Upper lobe of left lung (tissue), 6 donors: ENCODE measurements around the gene IL16. TPM values are rescaled to one million over a fixed set of nuclear protein-coding genes. Genes with fewer than 3 reads are reported as not detected.

Source experiments
- ATAC-seq, 2 donors: fragments of 200-7000 bp; cut with Tn5 transposase; one replicate each; pipeline ENCODE4 v1.9.1; 2022; ENCODE audit warnings: mild to moderate bottlenecking in 2 of 2, moderate library complexity in 2 of 2; ENCODE audit not compliant: low FRiP score in 2 of 2
- DNase-seq, 2 donors: peaks; one replicate each; pipeline ENCODE4 v3.0.0-alpha.2; 2019 to 2020
- H3K27ac ChIP-seq, 4 donors: fragments of 200-600 bp; sonication (generic); one replicate each; pipeline ENCODE4 v1.5.1; 2016 to 2019
- H3K27me3 ChIP-seq, 4 donors: fragments of 200-600 bp; sonication (generic); one replicate each; pipeline ENCODE4 v1.5.1; 2017 to 2019
- H3K36me3 ChIP-seq, 4 donors: fragments of 200-600 bp; sonication (generic); one replicate each; pipeline ENCODE4 v1.5.1; 2016 to 2019
- H3K4me1 ChIP-seq, 4 donors: fragments of 200-600 bp; sonication (generic); one replicate each; pipeline ENCODE4 v1.5.1; 2018 to 2019
- H3K4me3 ChIP-seq, 4 donors: fragments of 200-600 bp; sonication (generic); one replicate each; pipeline ENCODE4 v1.5.1; 2017 to 2019; ENCODE audit warnings: mild to moderate bottlenecking in 2 of 4, moderate library complexity in 1 of 4
- H3K9me3 ChIP-seq, 4 donors: fragments of 200-600 bp; sonication (generic); one replicate each; pipeline ENCODE4 v1.5.1; 2018 to 2019
- EP300 ChIP-seq, 4 donors: sonication (generic); formaldehyde crosslinking; IDR thresholded peaks; one replicate each; pipeline ENCODE4 v1.5.1; 2017; ENCODE audit warnings: antibody characterized with exemption in 4 of 4, control low read depth in 2 of 4
- POLR2A ChIP-seq, 4 donors: fragments of 450-650 bp; IDR thresholded peaks; one replicate each; pipeline ENCODE4 v1.5.1; 2016 to 2017; ENCODE audit warnings: antibody characterized with exemption in 4 of 4, mild to moderate bottlenecking in 2 of 4
- POLR2AphosphoS5 ChIP-seq, 2 donors: sonication (generic); formaldehyde crosslinking; IDR thresholded peaks; one replicate each; pipeline ENCODE4 v1.5.1; 2017; ENCODE audit warnings: antibody characterized with exemption in 2 of 2
- WGBS, 2 donors: methylation state at CpG; one replicate each; pipeline ENCODE4 v1.1.5; 2017 to 2018; 5-methylcytosine and 5-hydroxymethylcytosine counted together
- total RNA-seq, 6 donors: library from RNA; depleted of rRNA in 4 of 6; stranded (reverse); fragments of >200 nt in 4 of 6; gene quantifications; one replicate each; pipeline versions ENCODE4 v1.1.0 to v1.2.1, GENCODE V29; 2016 to 2021
- TF ChIP-seq, protein P1 (sequence below), 6 experiments: fragments of 450-650 bp in 4 of 6; fragments of 200-600 bp in 2 of 6; sonication (generic) in 2 of 6; IDR thresholded peaks; one replicate each; pipeline ENCODE4 v1.5.1; 2016 to 2019; ENCODE audit warnings: antibody characterized with exemption in 6 of 6
- donor health status: DM: no; HTN: no; CAD: no; lungs with moderate emphysema.
- donor health status: DM: no; HTN: yes; CAD: no; lungs with severe emphysema.

IL16 gene
- total RNA-seq, 6 donors from 2014 or later = 18.9 to 102 (median 31.8) TPM

DNA sequence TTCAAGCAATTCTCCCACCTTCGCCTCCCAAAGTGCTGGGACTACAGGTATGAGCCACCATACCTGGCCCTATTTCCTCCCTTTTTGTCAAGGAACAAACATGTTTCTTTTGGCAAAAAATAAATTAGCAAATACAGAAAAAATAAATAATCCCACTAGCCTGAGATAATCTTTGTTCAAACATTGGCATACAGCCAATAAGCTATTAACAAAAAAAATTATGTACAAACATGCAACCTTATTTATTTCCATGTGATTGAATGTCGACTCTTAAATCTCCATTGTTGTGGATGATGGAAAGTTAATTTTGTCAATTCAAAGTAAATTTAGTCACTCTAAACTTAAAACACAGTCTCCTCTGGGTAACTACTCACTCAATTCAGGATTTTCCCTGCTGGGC, 18.3 kb upstream of the IL16 start:
- 64 to 76% methylated on average over 2 of the region's 2 CpGs for WGBS, 2 donors
- ATAC-seq (no peak), DNase-seq (no peak)
- no peaks in the 10 kb centered on the region for H3K36me3 ChIP-seq
- H3K4me3 ChIP-seq = no peak overlapping the region
- H3K27ac ChIP-seq = no peak overlapping the region
- TF ChIP-seq POLR2AphosphoS5 (IDR thresholded peaks at IDR 0.05) (no peak), EP300 (IDR thresholded peaks at IDR 0.05) (no peak), POLR2A (IDR thresholded peaks at IDR 0.05) (no peak)
- TF ChIP-seq, protein P1, sequence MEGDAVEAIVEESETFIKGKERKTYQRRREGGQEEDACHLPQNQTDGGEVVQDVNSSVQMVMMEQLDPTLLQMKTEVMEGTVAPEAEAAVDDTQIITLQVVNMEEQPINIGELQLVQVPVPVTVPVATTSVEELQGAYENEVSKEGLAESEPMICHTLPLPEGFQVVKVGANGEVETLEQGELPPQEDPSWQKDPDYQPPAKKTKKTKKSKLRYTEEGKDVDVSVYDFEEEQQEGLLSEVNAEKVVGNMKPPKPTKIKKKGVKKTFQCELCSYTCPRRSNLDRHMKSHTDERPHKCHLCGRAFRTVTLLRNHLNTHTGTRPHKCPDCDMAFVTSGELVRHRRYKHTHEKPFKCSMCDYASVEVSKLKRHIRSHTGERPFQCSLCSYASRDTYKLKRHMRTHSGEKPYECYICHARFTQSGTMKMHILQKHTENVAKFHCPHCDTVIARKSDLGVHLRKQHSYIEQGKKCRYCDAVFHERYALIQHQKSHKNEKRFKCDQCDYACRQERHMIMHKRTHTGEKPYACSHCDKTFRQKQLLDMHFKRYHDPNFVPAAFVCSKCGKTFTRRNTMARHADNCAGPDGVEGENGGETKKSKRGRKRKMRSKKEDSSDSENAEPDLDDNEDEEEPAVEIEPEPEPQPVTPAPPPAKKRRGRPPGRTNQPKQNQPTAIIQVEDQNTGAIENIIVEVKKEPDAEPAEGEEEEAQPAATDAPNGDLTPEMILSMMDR (IDR thresholded peaks at IDR 0.05) = no peak
- no peaks in the 10 kb centered on the region for H3K27me3 ChIP-seq
- H3K4me1 ChIP-seq = peaks cover 0 to 4% (median 1%) of the 10 kb centered on the region in 4 donors
- H3K9me3 ChIP-seq = no peaks in the 10 kb centered on the region

DNA sequence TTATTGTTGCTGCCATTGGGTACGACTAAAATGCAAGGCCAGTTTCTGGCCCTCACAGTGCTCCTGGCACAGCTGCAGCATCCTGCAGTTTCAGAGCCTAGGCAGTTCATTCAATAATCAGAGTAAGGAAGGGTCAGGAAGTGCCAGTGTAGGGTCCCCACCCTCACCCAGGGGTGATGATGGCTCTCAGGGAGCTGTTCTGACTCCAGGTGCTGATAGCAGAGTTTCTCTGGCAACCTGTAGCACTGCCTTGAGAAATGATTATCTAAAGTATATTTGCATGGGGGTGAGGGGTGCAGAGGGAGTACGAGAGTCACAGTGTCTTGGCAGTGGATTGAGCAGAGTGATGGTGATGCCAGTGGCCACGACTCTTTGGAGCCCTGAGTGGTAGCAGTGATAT, 15.5 kb upstream of the IL16 start:
- peak overlapping the region; percentile 9 to 69 (median 51) for H3K27ac ChIP-seq
- TF ChIP-seq POLR2A (IDR thresholded peaks at IDR 0.05) (no peak), EP300 (IDR thresholded peaks at IDR 0.05) (no peak), POLR2AphosphoS5 (IDR thresholded peaks at IDR 0.05) (no peak)
- TF ChIP-seq, protein P1 (IDR thresholded peaks at IDR 0.05) = no peak
- H3K36me3 ChIP-seq = no peaks in the 10 kb centered on the region
- no peak overlapping the region for H3K4me3 ChIP-seq
- DNase-seq = no peak
- H3K4me1 ChIP-seq = peaks cover 0 to 4% (median 1%) of the 10 kb centered on the region in 4 donors
- H3K27me3 ChIP-seq = no peaks in the 10 kb centered on the region
- no peak for ATAC-seq
- 65 to 71% methylated on average over 3 of the region's 3 CpGs for WGBS, 2 donors
- no peaks in the 10 kb centered on the region for H3K9me3 ChIP-seq

DNA sequence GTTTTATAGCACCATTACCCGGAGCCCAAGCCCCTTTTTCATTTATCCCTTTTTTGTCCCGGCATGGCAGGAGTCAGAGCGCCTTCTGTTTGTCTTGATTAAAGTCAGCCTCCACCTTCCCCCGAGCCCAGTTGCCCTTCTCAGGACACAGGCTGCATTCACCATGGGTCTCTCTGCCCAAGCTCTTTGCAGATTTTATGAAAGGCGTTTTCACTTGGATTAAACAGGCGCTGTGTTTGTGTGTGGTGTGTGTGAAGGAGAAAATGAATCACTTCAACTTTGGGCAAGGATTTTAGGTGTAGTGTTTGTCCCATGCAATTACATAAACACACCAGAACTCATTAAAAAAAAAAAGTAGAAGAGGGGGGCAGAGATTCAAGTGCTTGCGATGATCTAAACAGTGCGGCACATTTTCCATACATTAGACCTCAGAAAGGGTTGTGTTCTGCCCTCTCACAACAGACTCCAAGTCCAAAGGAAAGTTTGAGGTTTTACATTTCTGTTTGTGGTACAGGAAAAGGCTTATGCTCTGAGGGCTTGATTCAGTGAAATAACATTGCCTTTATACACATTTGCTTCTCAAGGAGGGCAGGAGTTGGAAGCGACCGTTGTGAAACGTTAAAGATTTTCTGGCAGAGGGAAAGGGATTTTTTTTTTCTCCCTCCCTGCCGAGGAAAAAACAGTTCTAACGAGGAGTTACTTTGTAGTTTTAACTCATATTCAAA, 14.5 kb upstream of the IL16 start:
- peak overlapping the region in 3 of 4 donors; percentile 25 to 41 (median 32) for H3K4me3 ChIP-seq
- ATAC-seq (peak in 1 of 2 donors; percentile 14), DNase-seq (no peak)
- no peak for TF ChIP-seq EP300 (IDR thresholded peaks at IDR 0.05)
- TF ChIP-seq POLR2AphosphoS5 (IDR thresholded peaks at IDR 0.05) = no peak
- TF ChIP-seq, protein P1 (IDR thresholded peaks at IDR 0.05) = no peak
- TF ChIP-seq POLR2A (IDR thresholded peaks at IDR 0.05) = no peak
- WGBS, 2 donors = 42 to 54% methylated on average over 13 of the region's 13 CpGs
- H3K27me3 ChIP-seq = no peaks in the 10 kb centered on the region
- H3K9me3 ChIP-seq = no peaks in the 10 kb centered on the region
- H3K27ac ChIP-seq = peak overlapping the region; percentile 24 to 70 (median 56)
- H3K36me3 ChIP-seq = no peaks in the 10 kb centered on the region
- H3K4me1 ChIP-seq = peaks cover 0 to 4% (median 0%) of the 10 kb centered on the region in 4 donors

DNA sequence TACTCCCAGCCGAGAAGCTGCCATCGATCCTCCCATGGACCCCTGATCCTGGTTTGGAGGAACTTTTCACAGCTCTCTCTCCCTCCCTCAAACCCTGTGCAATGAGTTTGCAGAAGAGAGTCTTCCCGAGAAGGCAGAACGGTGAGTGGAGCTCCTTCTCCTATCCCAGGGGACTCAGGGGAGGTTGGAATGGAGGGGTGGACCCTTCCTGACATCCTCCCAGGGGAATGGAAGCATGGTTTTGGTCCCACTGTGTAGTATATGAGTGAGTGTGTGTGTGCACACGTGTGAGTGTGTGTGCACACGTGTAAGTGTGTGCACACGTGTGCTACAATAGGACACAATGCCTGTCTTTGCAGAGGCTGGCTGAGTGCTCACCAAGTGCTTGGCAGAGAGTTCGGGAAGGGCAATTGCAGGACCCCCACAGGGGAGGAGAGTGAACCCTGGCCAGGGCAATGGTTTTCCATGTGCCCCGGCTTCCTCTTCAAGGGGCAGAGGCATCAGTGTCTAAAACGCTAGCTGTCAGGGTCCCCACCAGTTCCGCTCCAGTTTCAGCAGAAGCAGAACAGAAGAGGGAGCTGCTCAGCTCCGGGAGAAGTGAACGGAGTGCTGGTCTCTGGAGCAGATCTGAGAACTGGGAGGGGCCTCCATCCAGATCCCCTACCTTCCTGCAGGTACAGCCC, 13.8 kb upstream of the IL16 start:
- peak overlapping the region; percentile 24 to 70 (median 56) for H3K27ac ChIP-seq
- TF ChIP-seq POLR2A (IDR thresholded peaks at IDR 0.05) = no peak
- peaks cover 0 to 4% (median 0%) of the 10 kb centered on the region in 4 donors for H3K4me1 ChIP-seq
- H3K36me3 ChIP-seq = no peaks in the 10 kb centered on the region
- no peaks in the 10 kb centered on the region for H3K27me3 ChIP-seq
- DNase-seq (peak in 1 of 2 donors; percentile 24), ATAC-seq (peak; percentile 47 to 69)
- WGBS, 2 donors = 34 to 39% methylated on average over 11 to 13 of the region's 13 CpGs
- peak overlapping the region in 3 of 4 donors; percentile 25 to 41 (median 32) for H3K4me3 ChIP-seq
- H3K9me3 ChIP-seq = no peaks in the 10 kb centered on the region

DNA sequence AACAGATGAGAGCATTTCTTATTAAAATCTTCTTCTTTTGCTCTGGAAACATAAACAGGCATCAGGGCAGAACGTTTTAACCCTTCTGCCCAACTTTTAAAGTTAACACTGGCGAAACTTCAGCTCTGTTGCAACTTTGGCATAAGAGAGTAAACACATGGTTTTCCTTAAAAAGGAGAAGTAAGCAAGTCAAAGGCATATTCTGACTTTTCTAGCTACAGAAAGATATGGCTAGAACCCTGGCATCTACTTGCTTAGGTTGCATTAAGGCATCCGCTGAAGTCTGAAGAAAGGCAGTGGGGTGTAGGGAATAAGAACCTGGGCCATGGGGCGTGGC, 13.3 kb upstream of the IL16 start:
- ATAC-seq (peak in 1 of 2 donors; percentile 28), DNase-seq (no peak)
- H3K36me3 ChIP-seq = no peaks in the 10 kb centered on the region
- 60 to 67% methylated on average over 4 of the region's 4 CpGs for WGBS, 2 donors
- TF ChIP-seq EP300 (IDR thresholded peaks at IDR 0.05) = no peak
- no peak for TF ChIP-seq POLR2AphosphoS5 (IDR thresholded peaks at IDR 0.05)
- TF ChIP-seq, protein P1 (IDR thresholded peaks at IDR 0.05) = no peak
- TF ChIP-seq POLR2A (IDR thresholded peaks at IDR 0.05) = no peak
- H3K27ac ChIP-seq = peak overlapping the region; percentile 24 to 70 (median 56)
- no peaks in the 10 kb centered on the region for H3K27me3 ChIP-seq
- H3K4me3 ChIP-seq = peak overlapping the region in 3 of 4 donors; percentile 25 to 41 (median 32)
- no peaks in the 10 kb centered on the region for H3K9me3 ChIP-seq
- H3K4me1 ChIP-seq = peaks cover 0 to 4% (median 0%) of the 10 kb centered on the region in 4 donors
